NCI-H345 (cell line): Measurements from ENCODE around the gene TMOD3.
"Not testable (repeated sequence)": the region's sequence is repeated elsewhere in the genome, so short reads cannot be mapped to it uniquely, and the experiment has no call there.

Experiments
- DNase-seq: peaks from one replicate; lab custom pipeline; 2025; lab: John Stamatoyannopoulos, UW

TMOD3 gene

DNA sequence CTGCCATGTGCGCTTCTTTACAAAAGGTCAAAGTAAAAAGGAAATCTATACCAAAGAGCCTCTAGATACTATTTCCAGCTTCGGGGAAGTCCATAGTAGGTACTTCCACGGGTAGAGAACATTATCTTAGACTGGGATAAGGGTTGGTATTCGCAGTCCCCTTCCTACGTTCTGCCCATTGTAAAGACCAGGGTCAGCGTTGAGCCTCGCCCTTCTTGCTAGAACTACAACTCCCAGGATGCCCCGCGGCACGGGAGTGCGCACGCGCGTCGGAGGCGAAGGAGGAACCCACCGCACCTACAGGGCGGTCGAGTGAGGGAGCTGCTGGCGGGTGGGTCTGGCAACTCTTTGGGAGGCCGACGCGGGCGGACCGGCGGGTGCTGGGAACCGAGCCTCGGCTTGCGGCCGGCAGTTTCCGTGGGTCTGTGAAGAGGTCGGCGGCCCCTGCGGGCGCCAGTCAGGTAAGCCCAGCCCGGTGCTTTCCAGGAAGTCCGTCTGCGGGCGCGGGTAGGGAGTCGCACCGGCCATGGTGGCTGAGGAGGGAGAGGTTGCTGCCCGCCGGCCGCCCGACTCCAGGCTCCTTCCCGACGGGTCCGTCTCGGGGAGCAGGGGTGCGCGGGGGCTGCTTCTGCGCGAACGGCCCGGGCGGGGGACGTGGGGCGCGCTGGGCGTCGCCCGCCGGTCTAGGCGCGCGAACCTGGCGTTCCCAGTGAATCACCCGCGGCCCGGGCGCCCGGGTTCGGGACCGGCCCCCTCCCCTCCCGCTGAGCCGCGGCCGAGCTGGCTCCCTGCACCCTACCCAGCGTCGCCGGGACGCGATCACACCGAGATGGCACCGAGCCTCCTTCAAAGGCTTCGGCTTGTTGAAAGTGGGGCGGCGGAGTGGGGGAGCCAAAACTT, at the start of gene TMOD3:
TSS of gene TMOD3 (plus strand) at position 278 of the 900 bp plus-strand sequence. CDS start 33,232 bp downstream, outside the sequence.
- peak; percentile 87 for DNase-seq

DNA sequence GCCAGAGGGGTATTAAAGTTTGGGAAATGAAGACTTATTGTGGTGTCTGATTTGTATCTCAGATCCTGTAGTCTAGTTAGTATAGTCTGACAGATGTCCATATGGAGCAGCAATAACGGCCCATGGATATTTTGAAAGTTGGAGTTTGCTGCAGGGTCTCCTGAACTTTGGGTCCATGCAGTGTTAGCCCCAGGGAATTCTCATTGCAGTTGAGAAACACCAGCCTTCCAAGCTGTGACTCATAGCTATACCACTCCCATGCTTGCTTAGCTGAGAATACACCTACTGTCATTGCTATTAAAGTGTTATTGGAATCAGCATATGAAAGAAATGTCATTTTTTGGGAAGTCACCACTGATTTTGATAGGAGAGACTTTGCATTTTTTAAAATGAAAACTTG, 48.8 kb upstream of the TMOD3 start:
- DNase-seq: no peak

DNA sequence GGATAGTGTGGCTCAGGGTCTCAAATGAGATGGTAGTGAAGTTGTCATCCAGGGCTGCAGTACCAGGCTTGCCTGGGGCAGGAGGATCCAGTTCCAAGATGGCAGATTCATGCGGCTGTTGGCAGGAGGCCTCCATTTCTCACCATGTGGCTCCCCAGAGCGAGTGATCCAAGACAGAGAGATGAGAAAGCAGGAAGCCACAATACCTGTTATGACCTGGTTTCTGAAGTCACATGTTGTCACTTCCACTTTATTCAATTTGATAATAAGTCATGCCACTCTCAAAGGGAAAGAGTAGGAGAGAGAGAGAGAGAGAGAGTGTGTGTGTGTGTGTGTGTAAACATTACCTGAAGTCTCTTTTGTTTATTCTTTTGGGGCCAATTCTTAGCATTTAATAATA, 47.9 kb upstream of the TMOD3 start:
- no peak for DNase-seq

DNA sequence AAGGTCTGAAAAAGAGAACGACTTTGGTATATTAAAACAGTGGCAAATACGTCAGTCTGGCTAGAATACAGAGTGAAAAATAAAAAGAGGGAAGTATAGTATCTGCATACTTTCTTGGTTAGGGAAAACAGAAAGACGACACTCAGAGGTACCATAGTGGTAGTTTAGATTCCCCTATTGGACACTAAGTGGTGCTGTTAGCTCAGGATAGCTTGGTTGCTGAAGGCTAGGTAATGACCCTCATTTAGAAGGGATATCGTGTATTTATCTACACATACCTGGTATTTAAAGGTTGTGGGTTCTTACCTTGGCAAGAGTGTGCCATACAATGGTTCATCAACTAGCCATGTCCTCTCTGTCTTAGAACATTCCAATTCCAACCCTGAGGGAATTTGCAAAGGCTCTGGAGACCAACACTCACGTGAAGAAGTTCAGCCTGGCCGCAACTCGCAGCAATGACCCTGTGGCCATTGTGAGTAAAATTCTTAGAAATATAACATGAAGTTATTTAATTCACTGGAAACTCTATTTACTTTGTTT, 47.0 kb upstream of the TMOD3 start:
- no peak for DNase-seq

DNA sequence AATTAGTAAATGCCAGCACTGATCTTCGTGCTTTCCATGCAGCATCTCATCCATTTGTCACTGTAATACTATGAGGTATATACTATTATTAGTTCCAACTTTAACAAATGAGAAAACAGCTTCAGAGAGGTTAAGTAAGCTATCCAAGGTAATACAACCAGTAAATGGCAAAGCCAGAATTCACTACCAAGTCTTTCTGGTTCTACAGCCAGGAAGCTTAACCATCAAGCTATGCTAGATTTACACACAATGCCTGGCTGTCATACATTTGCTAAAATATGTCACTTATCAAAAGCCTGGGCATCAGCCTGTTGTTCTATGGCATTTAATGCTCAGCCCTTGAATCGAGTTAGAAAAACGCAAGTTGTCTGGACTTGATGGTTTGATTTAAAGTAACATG, 45.5 kb upstream of the TMOD3 start:
- no peak for DNase-seq

DNA sequence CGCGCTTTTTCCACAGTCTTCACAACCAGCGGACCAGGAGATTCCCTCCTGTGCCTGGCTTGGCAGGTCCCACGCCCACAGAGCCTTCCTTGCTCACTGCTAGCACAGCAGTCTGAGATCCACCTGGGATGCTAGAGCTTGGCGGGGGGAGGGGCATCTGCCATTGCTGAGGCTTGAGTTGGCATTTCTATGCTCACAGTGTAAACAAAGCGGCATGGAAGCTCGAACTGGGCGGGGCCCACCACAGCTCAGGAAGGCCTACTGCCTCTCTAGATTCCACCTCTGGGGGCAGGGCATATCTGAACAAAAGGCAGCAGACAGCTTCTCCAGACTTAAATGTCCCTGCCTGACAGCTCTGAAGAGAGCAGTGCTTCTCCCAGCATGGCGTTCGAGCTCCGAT, 42.3 kb upstream of the TMOD3 start:
- not testable (repeated sequence) for DNase-seq

DNA sequence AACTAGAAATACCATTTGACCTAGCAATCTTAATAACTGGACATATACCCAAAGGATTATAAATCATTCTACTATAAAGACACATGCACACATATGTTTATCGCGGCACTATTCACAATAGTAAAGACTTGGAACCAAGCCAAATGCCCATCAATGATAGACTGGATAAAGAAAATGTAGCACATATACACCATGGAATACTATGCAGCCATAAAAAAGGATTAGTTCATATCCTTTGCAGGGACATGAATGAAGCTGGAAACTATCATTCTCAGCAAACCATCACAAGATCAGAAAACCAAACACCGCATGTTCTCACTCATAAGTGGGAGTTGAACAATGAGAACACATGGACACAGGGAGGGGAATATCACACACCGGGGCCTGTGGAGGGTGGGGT, 37.0 kb upstream of the TMOD3 start:
- DNase-seq: not testable (repeated sequence)

DNA sequence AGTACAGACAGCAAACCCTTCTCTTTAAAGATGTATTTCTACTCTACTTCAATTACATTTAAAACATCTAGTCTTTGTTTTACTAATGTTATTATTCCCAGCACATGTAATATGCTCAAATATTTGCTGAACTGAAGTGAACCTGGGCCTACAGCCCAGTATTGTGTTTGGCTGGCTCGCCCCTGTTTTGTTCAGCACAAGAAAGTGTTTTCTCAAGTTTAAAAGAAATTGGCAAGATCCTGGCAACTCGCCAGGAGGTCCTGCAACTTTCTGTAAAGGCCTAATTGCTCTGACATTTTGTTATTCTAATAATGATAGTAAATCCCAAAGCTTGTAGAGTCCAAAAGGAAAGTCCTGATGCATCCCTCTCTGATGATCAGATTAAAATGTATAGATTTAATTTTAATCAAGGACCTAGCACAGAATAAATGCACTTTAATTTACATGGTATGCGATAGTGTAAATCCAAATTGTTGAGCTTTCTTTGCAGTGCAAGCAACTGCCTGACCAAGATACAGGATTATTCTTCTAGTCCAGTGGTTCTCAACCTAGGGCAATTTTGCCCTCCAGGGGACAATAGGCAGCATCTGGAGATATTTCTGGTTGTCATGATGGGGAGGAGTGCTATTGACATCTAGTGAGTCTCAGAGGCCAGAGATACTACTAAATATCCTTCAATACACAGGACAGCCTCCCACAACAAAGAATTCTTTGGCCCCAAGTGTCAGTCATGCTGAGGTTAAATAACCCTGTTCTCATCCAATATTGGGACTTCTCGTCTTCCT, 35.7 kb upstream of the TMOD3 start:
- no peak for DNase-seq

DNA sequence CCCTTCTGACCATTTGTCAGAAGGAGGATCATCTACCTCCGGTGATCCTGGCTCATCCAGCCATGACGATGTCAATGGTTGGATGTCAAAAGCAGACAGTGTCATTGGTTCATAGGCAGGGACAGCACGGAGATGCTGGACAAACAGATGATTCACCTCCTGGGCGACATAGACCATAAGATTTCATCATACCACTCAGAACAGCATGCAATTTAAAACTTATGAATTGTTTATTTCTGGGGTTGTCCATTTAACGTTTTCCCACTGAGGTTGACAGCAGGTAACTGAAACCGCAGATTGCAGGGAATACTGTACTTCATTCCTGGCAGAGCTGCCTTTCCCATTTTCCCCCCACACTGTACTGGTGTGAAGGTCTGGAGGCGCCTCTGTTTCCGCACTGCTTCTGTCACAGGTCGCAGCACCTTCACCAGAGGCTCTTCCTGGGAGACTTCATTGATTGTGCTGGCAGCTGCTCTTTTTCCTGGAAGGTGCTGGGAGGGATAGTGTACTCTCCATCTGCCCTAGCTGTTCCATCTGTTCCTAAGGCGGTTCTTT, 32.5 kb upstream of the TMOD3 start:
- DNase-seq: no peak

DNA sequence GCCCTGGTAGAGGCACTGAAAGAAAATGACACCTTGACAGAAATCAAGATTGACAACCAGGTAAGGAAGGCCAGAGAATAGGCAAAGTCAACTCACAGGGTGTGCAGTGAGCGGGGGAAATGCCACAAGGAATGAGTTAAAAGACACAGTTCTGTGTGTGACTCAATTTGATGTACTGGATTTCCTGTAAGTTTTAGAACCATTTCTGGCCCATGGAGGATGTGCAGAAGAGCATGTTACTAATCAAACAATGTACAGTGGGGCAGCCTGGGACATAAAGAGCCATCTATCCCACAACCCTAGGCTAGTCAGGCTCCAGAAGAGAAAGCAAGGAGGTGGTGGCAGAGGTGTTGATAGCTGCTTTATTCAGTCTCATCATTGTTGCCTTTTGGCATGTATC, 31.2 kb upstream of the TMOD3 start:
- DNase-seq: no peak

DNA sequence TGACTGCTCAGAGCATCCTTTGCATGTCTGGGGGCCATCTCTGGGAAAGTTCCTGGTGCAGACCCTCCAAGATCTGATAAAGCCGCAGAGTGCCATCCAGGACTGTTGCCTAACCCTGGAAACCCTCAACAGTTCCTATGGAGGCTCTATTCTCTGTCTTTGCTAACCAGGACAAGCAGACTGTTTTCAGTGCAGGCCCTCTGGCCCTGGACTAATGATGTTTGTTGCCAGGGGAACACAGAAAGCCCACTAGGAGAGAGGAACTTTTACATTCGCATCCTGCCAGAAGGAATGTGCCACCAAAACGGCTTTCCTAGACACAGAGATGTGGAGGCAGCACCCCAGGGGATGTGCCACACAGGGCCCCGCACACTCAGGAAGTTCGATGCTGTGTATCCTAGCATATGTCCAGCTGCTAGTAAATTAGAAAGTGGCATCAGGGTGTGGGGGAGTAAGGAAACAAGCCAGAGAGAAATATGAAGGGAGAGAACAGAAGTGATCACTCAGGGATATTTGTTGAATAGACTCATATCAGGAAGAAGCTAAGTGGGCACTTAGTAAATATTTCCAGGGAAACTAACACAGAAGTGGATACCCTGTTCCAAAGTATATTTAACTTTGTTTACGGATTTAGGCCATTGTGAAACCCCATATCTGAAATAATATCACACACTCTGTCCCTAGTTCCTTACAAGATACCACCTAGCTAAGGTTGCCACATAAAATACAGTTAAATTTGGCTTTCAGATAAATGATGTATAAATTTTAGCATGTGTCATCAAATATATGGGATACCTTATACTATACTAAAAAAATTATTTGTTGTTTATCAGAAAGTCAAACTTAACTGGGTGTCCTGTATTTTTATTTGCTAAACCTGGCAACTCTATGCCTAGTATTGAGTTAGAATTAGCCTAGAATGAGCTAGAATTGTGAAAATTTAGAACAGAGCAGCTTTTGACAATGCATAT, 29.9 kb upstream of the TMOD3 start:
- no peak for DNase-seq

DNA sequence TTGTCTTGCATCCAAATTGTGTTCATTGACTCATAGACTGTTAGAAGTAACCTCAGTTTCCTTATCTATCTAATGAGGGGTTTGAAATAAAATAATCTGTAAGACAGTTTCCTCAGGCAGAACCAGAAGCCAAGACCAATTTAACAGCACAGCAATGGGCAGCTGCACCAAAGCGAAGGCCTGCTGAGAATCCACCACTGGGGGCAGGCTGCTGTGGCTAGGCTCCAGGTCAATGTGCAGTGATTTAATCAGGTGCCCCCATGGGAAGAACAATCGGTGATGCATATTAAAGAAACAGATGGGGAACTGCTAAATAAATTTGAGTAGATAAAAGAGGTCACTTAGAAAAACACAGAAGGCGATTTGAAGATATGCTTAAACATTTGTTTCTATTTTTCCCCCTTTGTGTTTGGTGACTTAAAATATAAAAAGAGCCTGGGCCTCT, 28.0 kb upstream of the TMOD3 start:
- DNase-seq: no peak

DNA sequence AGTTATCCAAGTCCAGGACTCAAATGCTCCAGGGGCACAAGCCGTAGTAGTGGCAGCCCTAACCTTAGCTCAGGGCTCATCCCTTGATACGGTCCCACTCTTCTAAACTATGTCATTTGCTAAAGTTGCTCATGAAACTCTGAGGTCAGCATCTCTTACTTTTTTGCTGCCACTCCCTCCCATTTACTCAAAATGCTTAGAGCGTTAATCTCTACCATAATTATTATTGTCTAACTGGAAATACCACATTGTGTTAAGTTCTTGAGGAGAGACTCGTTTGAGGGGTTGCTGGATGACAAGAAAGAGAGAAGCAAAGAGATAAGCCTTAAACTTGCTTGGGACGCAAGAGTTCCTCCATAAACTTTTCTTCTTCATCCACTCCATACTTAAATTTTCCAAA, 26.9 kb upstream of the TMOD3 start:
- DNase-seq: no peak

DNA sequence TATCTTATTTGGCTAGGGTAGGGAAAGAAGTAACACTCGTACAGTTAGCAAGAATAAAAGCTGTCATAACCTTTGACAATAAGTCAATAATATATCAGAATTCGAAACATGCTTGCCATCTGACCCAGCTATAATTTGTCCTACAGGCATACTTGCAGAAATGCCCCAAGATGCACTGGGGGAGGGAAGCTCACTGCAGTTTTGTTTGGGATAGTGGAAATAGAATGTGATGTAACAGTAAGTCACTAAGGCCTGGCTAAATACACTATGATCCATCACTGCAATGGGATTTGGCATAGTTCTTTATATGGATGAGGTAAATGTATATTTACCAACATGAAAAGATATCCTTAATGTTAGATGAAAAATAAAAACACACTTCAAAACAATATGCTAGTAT, 25.5 kb upstream of the TMOD3 start:
- DNase-seq: no peak

DNA sequence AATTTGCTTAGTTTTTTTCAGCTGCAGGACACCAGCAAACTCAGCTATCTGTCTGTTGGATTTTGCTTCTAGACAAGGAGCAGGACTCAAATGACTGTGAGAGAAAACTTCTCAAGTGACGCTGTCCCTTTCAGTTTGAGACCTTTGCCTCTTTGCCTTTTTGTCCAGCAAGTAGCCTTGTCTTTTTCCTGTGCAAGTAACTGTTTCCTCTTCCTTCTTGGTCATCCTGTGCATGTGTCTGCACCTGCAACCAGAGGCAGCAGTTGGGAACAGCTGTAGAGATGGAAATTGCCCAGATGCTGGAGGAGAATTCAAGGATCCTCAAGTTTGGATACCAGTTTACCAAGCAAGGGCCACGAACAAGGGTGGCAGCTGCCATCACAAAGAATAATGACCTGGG, 23.3 kb upstream of the TMOD3 start:
- no peak for DNase-seq

DNA sequence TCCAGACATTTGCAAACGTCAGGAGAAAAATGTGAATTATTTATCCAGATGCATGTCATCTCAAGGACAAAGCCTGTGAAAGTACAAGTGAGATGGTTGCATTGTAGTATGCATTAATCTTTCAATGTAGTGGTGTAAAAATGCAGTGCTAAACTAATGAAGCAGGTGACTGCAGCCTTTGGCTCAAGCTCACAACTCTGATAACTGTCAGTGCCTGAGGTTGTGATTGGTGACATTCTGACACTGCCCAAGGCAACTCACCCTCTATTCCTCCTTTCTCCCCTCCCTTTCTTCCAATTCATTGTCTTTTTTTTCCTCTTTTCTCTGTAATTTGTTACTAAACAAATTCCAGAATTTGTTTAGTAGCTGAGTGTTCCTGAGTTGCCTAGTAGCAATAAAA, 20.0 kb upstream of the TMOD3 start:
- no peak for DNase-seq

DNA sequence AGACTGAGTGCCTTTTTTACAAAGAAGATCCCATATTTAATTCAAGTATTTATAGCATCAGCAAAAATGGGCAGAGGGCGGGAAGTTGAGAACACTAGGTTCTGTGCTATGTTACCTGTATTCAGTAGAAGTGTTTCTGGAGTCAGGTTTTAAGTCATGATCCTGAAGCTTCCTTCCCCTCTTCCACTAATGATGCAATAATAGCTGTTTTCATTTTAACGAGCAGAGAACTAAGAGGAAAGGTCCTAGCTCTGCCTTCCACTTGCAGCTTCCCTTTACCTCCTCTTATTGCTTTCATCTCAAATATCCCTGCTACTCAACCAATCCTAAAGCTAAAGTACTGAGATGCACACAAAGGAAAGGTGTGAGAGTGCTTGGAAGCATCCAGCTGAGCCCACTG, 16.9 kb upstream of the TMOD3 start:
- DNase-seq: no peak

DNA sequence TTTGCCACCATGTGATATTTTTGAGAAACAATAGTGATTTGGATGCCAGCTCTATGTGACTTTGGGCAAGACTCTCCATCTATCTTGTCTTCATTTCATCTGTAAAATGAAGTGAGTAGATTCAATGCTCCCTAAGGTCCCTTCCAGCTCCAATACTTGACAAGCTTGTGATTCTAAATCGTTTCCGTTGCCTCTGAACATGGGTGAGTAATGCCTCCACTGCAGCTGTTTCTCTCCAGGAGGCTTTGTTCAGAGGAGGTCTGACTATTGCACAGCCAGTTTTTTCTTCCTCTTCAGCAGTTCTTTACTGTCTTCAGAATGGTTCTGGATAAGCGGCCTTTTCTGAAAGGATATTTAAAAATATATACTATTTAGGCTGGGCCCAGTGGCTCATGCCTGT, 14.8 kb upstream of the TMOD3 start:
- no peak for DNase-seq

DNA sequence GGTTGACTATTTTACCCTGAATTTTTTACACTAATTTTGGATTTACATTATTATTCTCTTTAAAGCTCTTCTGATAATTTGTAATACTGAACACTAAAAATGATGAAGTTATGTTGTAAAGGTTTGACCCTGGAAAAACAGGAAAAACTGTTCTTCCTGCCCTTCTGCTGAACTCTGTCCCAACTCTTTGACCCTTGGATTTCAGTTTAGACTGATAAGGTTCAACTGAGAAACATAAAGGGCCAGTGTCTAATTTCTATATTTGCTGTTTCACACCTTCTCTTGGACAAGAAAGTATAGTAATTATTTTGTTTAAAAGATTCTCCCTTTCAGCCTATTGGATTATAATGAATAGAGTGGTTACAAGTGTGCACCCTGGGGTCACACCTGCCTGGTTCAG, 12.8 kb upstream of the TMOD3 start:
- no peak for DNase-seq

DNA sequence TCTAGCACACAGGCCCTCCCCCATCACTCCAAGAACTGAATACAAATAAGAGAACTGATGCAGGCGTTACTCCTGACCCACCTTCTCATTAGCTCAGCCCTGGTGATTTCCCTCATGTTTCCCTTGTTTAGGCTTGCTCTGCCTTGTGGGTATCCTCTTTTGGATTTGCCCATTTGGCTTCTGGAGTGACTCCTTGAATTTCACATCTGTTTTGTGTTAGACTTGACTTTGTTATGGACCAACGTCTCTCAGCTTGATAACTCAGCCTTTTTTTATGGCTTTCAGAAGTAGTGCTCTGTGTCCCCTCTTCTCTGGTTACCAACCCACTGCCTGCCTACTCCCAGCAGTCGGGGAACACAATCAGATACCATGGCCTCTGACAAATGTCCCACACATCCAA, 11.3 kb upstream of the TMOD3 start:
- no peak for DNase-seq

DNA sequence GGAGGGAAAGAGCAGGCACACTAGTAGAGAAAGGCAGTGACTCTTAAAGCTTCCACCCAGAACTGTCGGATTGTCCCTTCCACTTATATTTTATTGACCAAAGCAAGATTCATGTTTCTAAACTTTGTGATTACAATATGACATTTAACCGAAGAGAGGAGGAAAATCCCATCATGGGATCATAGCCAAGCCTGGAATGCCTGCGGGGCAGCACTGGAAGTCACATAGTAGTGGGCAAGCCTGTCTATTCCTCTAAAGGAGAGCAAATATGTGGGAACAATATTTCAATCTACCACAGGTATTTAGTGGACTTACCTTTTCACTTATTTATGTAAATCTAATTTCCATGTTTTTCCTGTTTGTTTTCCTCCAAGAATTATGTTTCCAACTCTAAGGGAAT, 3.8 kb upstream of the TMOD3 start:
- no peak for DNase-seq
